Vagina (tissue), 2 donors: ENCODE data around the gene RIT2.

ENCODE experiments used
- CTCF ChIP-seq, 3 experiments: fragments of 450-650 bp in 2 of 3; fragments of 200-600 bp in 1 of 3; sonication (generic) in 1 of 3; IDR thresholded peaks; one replicate each; pipeline ENCODE4 v1.5.1; 2017 to 2019; ENCODE audit warnings: antibody characterized with exemption in 3 of 3, mild to moderate bottlenecking in 2 of 3, moderate library complexity in 2 of 3
- POLR2A ChIP-seq, 2 donors: fragments of 450-650 bp; IDR thresholded peaks; one replicate each; pipeline ENCODE4 v1.6.1; 2017; ENCODE audit warnings: antibody characterized with exemption in 2 of 2, mild to moderate bottlenecking in 2 of 2, moderate library complexity in 2 of 2
- POLR2AphosphoS5 ChIP-seq, 2 donors: sonication (generic); formaldehyde crosslinking; IDR thresholded peaks; one replicate each; pipeline ENCODE4 v1.9.0; 2017; ENCODE audit warnings: antibody characterized with exemption in 2 of 2, mild to moderate bottlenecking in 2 of 2, low read depth in 1 of 2; ENCODE audit not compliant: insufficient read depth in 1 of 2

GRCh38 chr18:42953306-42953705 lies 162.2 kb downstream of the RIT2 start:
- TF ChIP-seq CTCF (IDR thresholded peaks at IDR 0.05) (no peak), POLR2A (IDR thresholded peaks at IDR 0.05) (no peak), POLR2AphosphoS5 (IDR thresholded peaks at IDR 0.05; ENCODE audit: insufficient read depth in 1 of 2, low read depth in 1 of 2) (no peak)
